GM18868 (cell line): ENCODE data around the gene SNX7.
A peak's percentile ranks its signal among the peaks of the same experiment; 100 is the strongest.

Source experiments
- ATAC-seq: cut with Tn5 transposase; IDR thresholded peaks from one replicate; pipeline ENCODE4 v1.9.1; 2021; ENCODE audit warnings: mild to moderate bottlenecking, moderate library complexity; ENCODE audit not compliant: unreplicated experiment

Gene SNX7

GRCh38 chr1:98696077-98696476 is 34.6 kb downstream of the SNX7 start:
- no peak for ATAC-seq

- no peak for ATAC-seq
These were observed 36.3 kb downstream of the SNX7 start for GRCh38 chr1:98697781-98698180.

- no peak for ATAC-seq
These were observed 37.1 kb downstream of the SNX7 start for GRCh38 chr1:98698625-98699024.

GRCh38 chr1:98700228-98700627 is 38.7 kb downstream of the SNX7 start:
- ATAC-seq, result no peak

GRCh38 chr1:98702976-98703375 is 41.5 kb downstream of the SNX7 start:
- ATAC-seq, result no peak

- ATAC-seq, result no peak
These were observed 43.0 kb downstream of the SNX7 start for GRCh38 chr1:98704474-98704873.

- ATAC-seq, result no peak
These were observed 43.5 kb downstream of the SNX7 start for GRCh38 chr1:98704971-98705370.

GRCh38 chr1:98705591-98705990 is 44.1 kb downstream of the SNX7 start:
- ATAC-seq, result no peak

- no peak for ATAC-seq
These were observed 44.8 kb downstream of the SNX7 start for GRCh38 chr1:98706173-98706843.

GRCh38 chr1:98707556-98707955 is 46.0 kb downstream of the SNX7 start:
- no peak for ATAC-seq

GRCh38 chr1:98709906-98710305 is 48.4 kb downstream of the SNX7 start:
- ATAC-seq, result peak; percentile 43

GRCh38 chr1:98723574-98723973 is 62.1 kb downstream of the SNX7 start:
- no peak for ATAC-seq

- no peak for ATAC-seq
These were observed 71.7 kb downstream of the SNX7 start for GRCh38 chr1:98732985-98733781.

- no peak for ATAC-seq
These were observed 72.2 kb downstream of the SNX7 start for GRCh38 chr1:98733782-98734112.

GRCh38 chr1:98735756-98736155 is 74.2 kb downstream of the SNX7 start:
- ATAC-seq, result no peak

GRCh38 chr1:98737835-98738234 is 76.3 kb downstream of the SNX7 start:
- ATAC-seq, result no peak

- ATAC-seq, result no peak
These were observed 78.2 kb downstream of the SNX7 start for GRCh38 chr1:98739762-98740161.

- no peak for ATAC-seq
These were observed 79.6 kb downstream of the SNX7 start for GRCh38 chr1:98741164-98741563.

GRCh38 chr1:98749152-98749756 is 87.7 kb downstream of the SNX7 start:
- no peak for ATAC-seq

- no peak for ATAC-seq
These were observed 92.7 kb downstream of the SNX7 start for GRCh38 chr1:98754176-98754575.

GRCh38 chr1:98761219-98761865 is 99.8 kb downstream of the SNX7 start:
- no peak for ATAC-seq
